Parathyroid adenoma (tissue), 2 donors: ENCODE data around the gene TCF4.

Experiments used
- H2AFZ ChIP-seq: fragments of 300-600 bp; sonication (generic); one replicate; pipeline ENCODE4 v1.7.0; 2017; ENCODE audit warnings: antibody characterized with exemption, mild to moderate bottlenecking
- H3K27ac ChIP-seq: fragments of 300-600 bp; sonication (generic); one replicate; pipeline ENCODE4 v1.7.0; 2017
- H3K27me3 ChIP-seq: fragments of 300-600 bp; sonication (generic); one replicate; pipeline ENCODE4 v1.7.0; 2017; ENCODE audit warnings: low read length; ENCODE audit not compliant: control insufficient read depth, insufficient read depth
- H3K36me3 ChIP-seq: fragments of 300-600 bp; sonication (generic); one replicate; pipeline ENCODE4 v1.7.0; 2017; ENCODE audit warnings: low read length; ENCODE audit not compliant: control insufficient read depth, insufficient read depth
- H3K4me1 ChIP-seq: fragments of 300-600 bp; sonication (generic); one replicate; pipeline ENCODE4 v1.7.0; 2017; ENCODE audit warnings: control low read depth
- H3K4me2 ChIP-seq: fragments of 300-600 bp; sonication (generic); one replicate; pipeline ENCODE4 v1.7.0; 2017; ENCODE audit warnings: low read length
- H3K4me3 ChIP-seq: fragments of 300-600 bp; sonication (generic); one replicate; pipeline ENCODE4 v1.7.0; 2017; ENCODE audit warnings: low read depth, low read length
- H3K79me2 ChIP-seq: fragments of 300-600 bp; sonication (generic); one replicate; pipeline ENCODE4 v1.7.0; 2017; ENCODE audit warnings: control low read depth
- H3K9ac ChIP-seq: fragments of 300-600 bp; sonication (generic); one replicate; pipeline ENCODE4 v1.7.0; 2017; ENCODE audit warnings: mild to moderate bottlenecking
- H3K9me3 ChIP-seq: fragments of 300-600 bp; sonication (generic); one replicate; pipeline ENCODE4 v1.7.0; 2017; ENCODE audit warnings: low read length; ENCODE audit not compliant: control insufficient read depth
- CTCF ChIP-seq: fragments of 300-600 bp; sonication (generic); IDR thresholded peaks from one replicate; pipeline ENCODE4 v1.7.0; 2017; ENCODE audit warnings: antibody characterized with exemption, mild to moderate bottlenecking
- donor health status: primary hyperparathyroidism.

The TCF4 gene

GRCh38 chr18:55485666-55486065 is 102.3 kb downstream of the TCF4 start:
- H2AFZ ChIP-seq: no peak overlapping the region
- H3K27ac ChIP-seq: no peak overlapping the region
- H3K36me3 ChIP-seq: no peaks in the 10 kb centered on the region
- no peak for TF ChIP-seq CTCF
- H3K9ac ChIP-seq: no peak overlapping the region
- no peaks in the 10 kb centered on the region for H3K79me2 ChIP-seq
- no peaks in the 10 kb centered on the region for H3K27me3 ChIP-seq
- no peaks in the 10 kb centered on the region for H3K4me1 ChIP-seq
- no peak overlapping the region for H3K4me3 ChIP-seq
- H3K9me3 ChIP-seq: no peaks in the 10 kb centered on the region
- H3K4me2 ChIP-seq: no peak overlapping the region

DNA sequence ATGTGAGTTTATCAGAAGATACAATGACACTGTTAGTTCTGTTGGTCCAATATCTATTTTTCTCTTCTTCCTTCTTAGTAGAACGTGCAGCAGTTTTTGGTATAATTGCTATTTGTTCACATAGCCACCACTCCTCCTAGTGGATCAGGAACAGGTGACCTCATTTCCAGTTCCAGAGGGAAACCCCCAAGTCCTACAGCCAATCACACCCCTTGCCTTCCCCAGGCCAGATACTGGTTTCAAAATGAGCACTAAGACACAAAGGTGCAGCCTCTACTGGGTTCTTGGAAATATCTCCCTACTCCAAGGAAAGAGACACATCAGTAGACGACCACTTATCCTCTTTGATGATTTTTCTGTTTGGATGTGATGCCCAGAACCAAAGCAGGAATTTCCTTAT is 103.2 kb downstream of the TCF4 start:
- H3K27me3 ChIP-seq: no peaks in the 10 kb centered on the region
- H3K36me3 ChIP-seq: no peaks in the 10 kb centered on the region
- H3K9ac ChIP-seq: no peak overlapping the region
- H3K79me2 ChIP-seq: no peaks in the 10 kb centered on the region
- no peaks in the 10 kb centered on the region for H3K4me1 ChIP-seq
- no peaks in the 10 kb centered on the region for H3K9me3 ChIP-seq
- no peak overlapping the region for H3K4me2 ChIP-seq
- no peak overlapping the region for H2AFZ ChIP-seq
- no peak for TF ChIP-seq CTCF
- no peak overlapping the region for H3K27ac ChIP-seq
- H3K4me3 ChIP-seq: no peak overlapping the region

DNA sequence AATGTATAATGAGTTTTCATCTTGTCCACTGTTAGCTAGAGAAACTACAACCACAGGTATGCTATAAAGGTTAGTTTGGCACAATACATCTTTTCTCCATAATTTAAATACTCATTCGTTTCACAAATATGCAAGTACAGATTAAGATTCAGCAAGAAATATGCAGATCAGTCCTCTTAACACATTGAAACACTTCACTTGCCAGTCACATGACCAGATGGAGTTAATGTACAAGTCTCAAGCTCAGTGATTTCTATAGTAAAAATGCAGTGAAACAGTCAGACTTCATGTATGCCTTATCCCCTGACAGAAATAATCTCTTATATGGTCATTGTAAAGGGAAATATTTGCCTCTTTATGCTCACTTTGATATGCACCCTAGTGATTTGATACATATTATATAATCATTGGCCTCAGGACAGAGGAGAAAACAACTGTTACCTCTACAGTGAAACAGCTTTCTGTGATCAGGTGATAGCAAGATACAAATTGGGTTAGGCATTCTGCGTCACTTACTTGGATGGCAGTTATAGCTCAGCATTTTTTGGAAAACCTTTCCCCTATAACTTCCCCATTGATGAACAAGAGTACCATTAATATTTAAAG is 104.6 kb downstream of the TCF4 start:
- no peak overlapping the region for H2AFZ ChIP-seq
- no peaks in the 10 kb centered on the region for H3K27me3 ChIP-seq
- H3K79me2 ChIP-seq: no peaks in the 10 kb centered on the region
- H3K36me3 ChIP-seq: no peaks in the 10 kb centered on the region
- H3K27ac ChIP-seq: no peak overlapping the region
- no peaks in the 10 kb centered on the region for H3K4me1 ChIP-seq
- no peak for TF ChIP-seq CTCF
- no peak overlapping the region for H3K4me2 ChIP-seq
- H3K9ac ChIP-seq: no peak overlapping the region
- H3K4me3 ChIP-seq: no peak overlapping the region
- H3K9me3 ChIP-seq: no peaks in the 10 kb centered on the region

GRCh38 chr18:55479656-55480420 is 108.2 kb downstream of the TCF4 start:
- Histone ChIP-seq H3K4me1 (no peaks in the 10 kb centered on the region), H3K79me2 (no peaks in the 10 kb centered on the region), H3K4me3 (no peak overlapping the region), H3K27ac (peak overlapping the region; percentile 33), H2AFZ (no peak overlapping the region), H3K9me3 (no peaks in the 10 kb centered on the region), H3K4me2 (no peak overlapping the region), H3K9ac (no peak overlapping the region), H3K27me3 (no peaks in the 10 kb centered on the region), H3K36me3 (no peaks in the 10 kb centered on the region)
- no peak for TF ChIP-seq CTCF
